ENCODE measurements around the gene THOC6. TPM values are rescaled to one million over a fixed set of nuclear protein-coding genes. Genes with fewer than 3 reads are reported as not detected.
A peak's percentile ranks its signal among the peaks of the same experiment; 100 is the strongest.

THOC6 gene
- polyA plus RNA-seq, 1 donor from 2014 or later = 11.4 TPM

DNA sequence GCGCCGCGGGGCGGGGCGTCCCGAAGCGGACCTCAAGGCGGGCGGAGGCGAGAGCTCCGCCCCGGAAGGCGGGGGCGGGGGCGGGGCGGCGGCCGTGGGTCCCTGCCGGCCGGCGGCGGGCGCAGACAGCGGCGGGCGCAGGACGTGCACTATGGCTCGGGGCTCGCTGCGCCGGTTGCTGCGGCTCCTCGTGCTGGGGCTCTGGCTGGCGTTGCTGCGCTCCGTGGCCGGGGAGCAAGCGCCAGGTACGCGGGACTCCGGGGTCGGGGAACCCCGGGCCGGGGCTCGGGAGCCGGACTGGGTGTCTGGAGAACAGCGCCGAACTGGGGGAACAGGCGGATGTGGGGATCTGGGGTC is 3.6 kb upstream of the THOC6 start, which contains the start of gene TNFRSF12A:
Gene TNFRSF12A (plus strand): TSS at position 122 of the 357 bp plus-strand sequence. CDS start 30 bp downstream, at position 152.
- Histone ChIP-seq H3K27ac (ENCODE audit: low read length) (no peak within 1 kb of the TSS), H3K9me3 (ENCODE audit: low read length) (no peaks in the 10 kb centered on the region), H3K9ac (ENCODE audit: low read length) (peak within 1 kb of the TSS; percentile 5), H3K4me3 (ENCODE audit: low read length) (peak within 1 kb of the TSS; percentile 55), H3K27me3 (ENCODE audit: insufficient read depth, low read depth, low read length) (peaks cover 38% of the 10 kb centered on the region), H3K79me2 (replicated peaks; ENCODE audit: insufficient read depth, low read length) (no peaks in the 10 kb centered on the region), H3K36me3 (ENCODE audit: insufficient read depth, low read length) (no peaks in the 10 kb centered on the region), H3F3A (ENCODE audit: insufficient read depth, low read length, poor library complexity, severe bottlenecking) (no peaks in the 10 kb centered on the region), H3K9me2 (ENCODE audit: insufficient read depth, low read length) (no peaks in the 10 kb centered on the region), H2AFZ (ENCODE audit: low read depth, low read length) (no peak within 1 kb of the TSS), H4K20me1 (ENCODE audit: insufficient read depth) (no peaks in the 10 kb centered on the region), H3K4me2 (ENCODE audit: low read length) (no peak within 1 kb of the TSS)
- TF ChIP-seq, protein P1, sequence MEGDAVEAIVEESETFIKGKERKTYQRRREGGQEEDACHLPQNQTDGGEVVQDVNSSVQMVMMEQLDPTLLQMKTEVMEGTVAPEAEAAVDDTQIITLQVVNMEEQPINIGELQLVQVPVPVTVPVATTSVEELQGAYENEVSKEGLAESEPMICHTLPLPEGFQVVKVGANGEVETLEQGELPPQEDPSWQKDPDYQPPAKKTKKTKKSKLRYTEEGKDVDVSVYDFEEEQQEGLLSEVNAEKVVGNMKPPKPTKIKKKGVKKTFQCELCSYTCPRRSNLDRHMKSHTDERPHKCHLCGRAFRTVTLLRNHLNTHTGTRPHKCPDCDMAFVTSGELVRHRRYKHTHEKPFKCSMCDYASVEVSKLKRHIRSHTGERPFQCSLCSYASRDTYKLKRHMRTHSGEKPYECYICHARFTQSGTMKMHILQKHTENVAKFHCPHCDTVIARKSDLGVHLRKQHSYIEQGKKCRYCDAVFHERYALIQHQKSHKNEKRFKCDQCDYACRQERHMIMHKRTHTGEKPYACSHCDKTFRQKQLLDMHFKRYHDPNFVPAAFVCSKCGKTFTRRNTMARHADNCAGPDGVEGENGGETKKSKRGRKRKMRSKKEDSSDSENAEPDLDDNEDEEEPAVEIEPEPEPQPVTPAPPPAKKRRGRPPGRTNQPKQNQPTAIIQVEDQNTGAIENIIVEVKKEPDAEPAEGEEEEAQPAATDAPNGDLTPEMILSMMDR (IDR thresholded peaks at IDR 0.05; ENCODE audit: poor library complexity, severe bottlenecking) = no peak

DNA sequence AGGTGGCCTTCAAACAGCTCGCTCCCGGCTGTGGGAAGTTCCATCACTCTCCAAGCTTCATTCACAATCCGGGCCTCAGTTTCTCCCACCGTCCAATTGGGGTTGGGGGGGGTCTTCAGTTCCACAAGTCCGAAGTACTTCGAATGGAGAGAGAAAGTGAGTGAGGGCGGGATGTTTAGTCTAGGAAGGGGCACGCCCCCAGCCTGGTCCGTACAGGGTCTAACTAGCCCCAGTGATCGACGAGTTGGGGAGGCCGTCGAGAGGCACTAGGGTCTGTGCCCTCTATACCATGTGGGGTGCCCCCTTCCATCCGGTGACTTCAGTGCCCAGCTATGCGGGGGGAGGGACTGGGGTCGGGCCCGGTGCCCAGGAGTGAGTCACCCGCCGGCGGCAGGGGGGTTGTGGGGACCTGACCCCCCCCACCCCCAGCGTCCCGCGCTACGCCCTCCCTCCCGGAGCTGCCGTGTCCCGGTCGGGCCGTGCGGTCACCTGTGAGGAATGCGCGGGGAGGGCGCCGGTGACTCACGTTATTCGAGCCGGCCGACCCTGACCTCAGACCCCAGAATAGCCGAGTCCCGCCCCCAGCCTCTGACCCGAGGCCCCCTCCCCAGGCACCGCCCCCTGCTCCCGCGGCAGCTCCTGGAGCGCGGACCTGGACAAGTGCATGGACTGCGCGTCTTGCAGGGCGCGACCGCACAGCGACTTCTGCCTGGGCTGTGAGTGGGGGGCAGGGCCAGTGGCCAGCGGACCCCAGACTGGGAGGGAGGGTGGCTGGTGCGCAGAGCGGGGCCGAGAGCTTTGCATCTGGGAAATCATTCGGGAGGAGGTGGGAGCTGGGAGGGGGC is 3.0 kb upstream of the THOC6 start:
- TF ChIP-seq, protein P1 (IDR thresholded peaks at IDR 0.05; ENCODE audit: poor library complexity, severe bottlenecking) = no peak
- TF ChIP-seq SMC3 (conservative IDR thresholded peaks at IDR 0.05; ENCODE audit: poor library complexity) = no peak
- TF ChIP-seq TAF1 (IDR thresholded peaks at IDR 0.05; ENCODE audit: low read depth) = no peak
- TF ChIP-seq EZH2 (IDR thresholded peaks at IDR 0.05; ENCODE audit: borderline replicate concordance, insufficient read depth, low read length, poor library complexity, severe bottlenecking) = no peak
- no peak for TF ChIP-seq MXI1 (conservative IDR thresholded peaks at IDR 0.05; ENCODE audit: poor library complexity, severe bottlenecking)
- TF ChIP-seq EP300 (conservative IDR thresholded peaks at IDR 0.05; ENCODE audit: poor library complexity, severe bottlenecking) = no peak
- TF ChIP-seq, protein P2, sequence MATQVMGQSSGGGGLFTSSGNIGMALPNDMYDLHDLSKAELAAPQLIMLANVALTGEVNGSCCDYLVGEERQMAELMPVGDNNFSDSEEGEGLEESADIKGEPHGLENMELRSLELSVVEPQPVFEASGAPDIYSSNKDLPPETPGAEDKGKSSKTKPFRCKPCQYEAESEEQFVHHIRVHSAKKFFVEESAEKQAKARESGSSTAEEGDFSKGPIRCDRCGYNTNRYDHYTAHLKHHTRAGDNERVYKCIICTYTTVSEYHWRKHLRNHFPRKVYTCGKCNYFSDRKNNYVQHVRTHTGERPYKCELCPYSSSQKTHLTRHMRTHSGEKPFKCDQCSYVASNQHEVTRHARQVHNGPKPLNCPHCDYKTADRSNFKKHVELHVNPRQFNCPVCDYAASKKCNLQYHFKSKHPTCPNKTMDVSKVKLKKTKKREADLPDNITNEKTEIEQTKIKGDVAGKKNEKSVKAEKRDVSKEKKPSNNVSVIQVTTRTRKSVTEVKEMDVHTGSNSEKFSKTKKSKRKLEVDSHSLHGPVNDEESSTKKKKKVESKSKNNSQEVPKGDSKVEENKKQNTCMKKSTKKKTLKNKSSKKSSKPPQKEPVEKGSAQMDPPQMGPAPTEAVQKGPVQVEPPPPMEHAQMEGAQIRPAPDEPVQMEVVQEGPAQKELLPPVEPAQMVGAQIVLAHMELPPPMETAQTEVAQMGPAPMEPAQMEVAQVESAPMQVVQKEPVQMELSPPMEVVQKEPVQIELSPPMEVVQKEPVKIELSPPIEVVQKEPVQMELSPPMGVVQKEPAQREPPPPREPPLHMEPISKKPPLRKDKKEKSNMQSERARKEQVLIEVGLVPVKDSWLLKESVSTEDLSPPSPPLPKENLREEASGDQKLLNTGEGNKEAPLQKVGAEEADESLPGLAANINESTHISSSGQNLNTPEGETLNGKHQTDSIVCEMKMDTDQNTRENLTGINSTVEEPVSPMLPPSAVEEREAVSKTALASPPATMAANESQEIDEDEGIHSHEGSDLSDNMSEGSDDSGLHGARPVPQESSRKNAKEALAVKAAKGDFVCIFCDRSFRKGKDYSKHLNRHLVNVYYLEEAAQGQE (IDR thresholded peaks at IDR 0.05; ENCODE audit: borderline replicate concordance) = no peak
- TF ChIP-seq POLR2AphosphoS5 (IDR thresholded peaks at IDR 0.05) = no peak
- no peak for TF ChIP-seq RAD21 (conservative IDR thresholded peaks at IDR 0.05)
- H3K4me2 ChIP-seq (ENCODE audit: low read length) = no peak overlapping the region
- no peak overlapping the region for H3K27ac ChIP-seq (ENCODE audit: low read length)
- no peaks in the 10 kb centered on the region for H4K20me1 ChIP-seq (ENCODE audit: insufficient read depth)
- peaks cover 38% of the 10 kb centered on the region for H3K27me3 ChIP-seq (ENCODE audit: insufficient read depth, low read depth, low read length)
- H3K4me3 ChIP-seq (ENCODE audit: low read length) = peak overlapping the region; percentile 53
- H2AFZ ChIP-seq (ENCODE audit: low read depth, low read length) = no peak overlapping the region
- no peaks in the 10 kb centered on the region for H3F3A ChIP-seq (ENCODE audit: insufficient read depth, low read length, poor library complexity, severe bottlenecking)
- no peaks in the 10 kb centered on the region for H3K79me2 ChIP-seq (replicated peaks; ENCODE audit: insufficient read depth, low read length)
- peak overlapping the region; percentile 5 for H3K9ac ChIP-seq (ENCODE audit: low read length)
- H3K36me3 ChIP-seq (ENCODE audit: insufficient read depth, low read length) = no peaks in the 10 kb centered on the region
- no peaks in the 10 kb centered on the region for H3K9me2 ChIP-seq (ENCODE audit: insufficient read depth, low read length)
- H3K9me3 ChIP-seq (ENCODE audit: low read length) = no peaks in the 10 kb centered on the region
